ENCODE measurements around the gene KCNIP1. TPM values are rescaled to one million over a fixed set of nuclear protein-coding genes. Genes with fewer than 3 reads are reported as not detected.

Gene KCNIP1
- total and polyA plus RNA-seq, 2 of the 13 experiments (the other 11 are each of a cell fraction or from before 2014, with no cell fraction given), result not detected

- TF ChIP-seq TERF1 (CRISPR knock-in tag; IDR thresholded peaks at IDR 0.05), result no peak
- TF ChIP-seq HMGA1 (CRISPR knock-in tag; conservative IDR thresholded peaks at IDR 0.05), result no peak
- TF ChIP-seq MEIS2 (CRISPR knock-in tag; IDR thresholded peaks at IDR 0.05), result no peak
Measured at GRCh38 chr5:170464280-170465127, 39.3 kb upstream of the KCNIP1 start (continued).

- Histone ChIP-seq H4K20me1 (ENCODE audit: insufficient read depth, low read length) (no peaks in the 10 kb centered on the region), H3K9ac (ENCODE audit: insufficient read depth, low read depth, low read length) (no peak overlapping the region), H3K4me1 (ENCODE audit: insufficient read depth, low read length) (peaks cover 9% of the 10 kb centered on the region), H3K4me3 (replicated peaks in 1 of 3; ENCODE audit: insufficient read depth in 1 of 3, low read depth in 2 of 3, low read length in 3 of 3) (no peak overlapping the region), H2AFZ (ENCODE audit: low read length) (no peak overlapping the region), H3K79me2 (ENCODE audit: insufficient read depth, low read length) (no peaks in the 10 kb centered on the region), H3K27me3 (ENCODE audit: control insufficient read depth in 1 of 2, insufficient read depth in 2 of 2, low read length in 2 of 2) (peaks cover 0 to 15% of the 10 kb centered on the region in 2 experiments; a peak in 1 of 5 replicates), H3K9me3 (ENCODE audit: low read length) (no peaks in the 10 kb centered on the region), H3K27ac (ENCODE audit: extremely low read length, insufficient read depth, low read length) (no peak overlapping the region), H3K36me3 (replicated peaks in 1 of 2; ENCODE audit: control insufficient read depth in 1 of 2, insufficient read depth in 2 of 2, low read length in 2 of 2) (no peaks in the 10 kb centered on the region), H3K4me2 (ENCODE audit: low read depth, low read length) (no peak overlapping the region)
- FAIRE-seq (no peak), DNase-seq (ENCODE audit: low spot score) (no peak), ATAC-seq (no peak)
- TF ChIP-seq ZNF772 (CRISPR knock-in tag; IDR thresholded peaks at IDR 0.05) (no peak), PRDM15 (CRISPR knock-in tag; IDR thresholded peaks at IDR 0.05) (no peak), ZFP37 (CRISPR knock-in tag; IDR thresholded peaks at IDR 0.05; ENCODE audit: borderline replicate concordance) (no peak), TCF12 (IDR thresholded peaks at IDR 0.05) (no peak), TCF12 (CRISPR knock-in tag; IDR thresholded peaks at IDR 0.05) (no peak), ZNF75D (CRISPR knock-in tag; IDR thresholded peaks at IDR 0.05; ENCODE audit: borderline replicate concordance) (no peak), SUZ12 (IDR thresholded peaks at IDR 0.05; ENCODE audit: low read depth, low read length) (no peak), ZNF3 (CRISPR knock-in tag; IDR thresholded peaks at IDR 0.05) (no peak), KLF13 (CRISPR knock-in tag; IDR thresholded peaks at IDR 0.05) (no peak), ARNT2 (CRISPR knock-in tag; IDR thresholded peaks at IDR 0.05; ENCODE audit: low read depth) (no peak), ZNF746 (CRISPR knock-in tag; IDR thresholded peaks at IDR 0.05) (no peak)
- in situ Hi-C loops (cut with HindIII; ENCODE audit: extremely low pct_ligation_motif_present, low pct_unique_long_range_greater_than_20kb) (no loop called here), intact Hi-C loops (cut with micrococcal nuclease; ENCODE audit: unreplicated experiment) (no loop called here)
- POLR2A ChIA-PET, result no interaction called here
- no TSS peak for BruUV-seq (replicated peaks)
- CTCF ChIA-PET (ENCODE audit: low intra/inter-chr PET ratio, low total read pairs), result no interaction called here
- WGBS (ENCODE audit: low lambda C conversion rate), result 57% methylated on average over 3 of the region's 3 CpGs
Measured at GRCh38 chr5:170466553-170466952, 37.3 kb upstream of the KCNIP1 start.

Measured in HepG2 (cell line).